Measurements from ENCODE around the gene TRIM75. TPM values are rescaled to one million over a fixed set of nuclear protein-coding genes. Genes with fewer than 3 reads are reported as not detected.

Gene TRIM75
- total and polyA plus RNA-seq, 2 donors (not counting 3 experiments of a cell fraction or from before 2014, with no cell fraction given) = not detected

GRCh38 chr4:165077034-165077578, 23.4 kb downstream of the TRIM75 start:
- intact Hi-C loops (cut with micrococcal nuclease) = no loop called here
- POLR2A ChIA-PET = interaction anchor here (0.7 kb wide), 1 partner anchor 230 kb away, joined by 3 read pairs; no protein-coding TSS in a partner anchor
- BruUV-seq (replicated peaks) = no TSS peak
- no peak overlapping the region for H3K4me3 ChIP-seq (replicated peaks in 1 of 3; ENCODE audit: insufficient read depth in 1 of 3, low read depth in 1 of 3, low read length in 3 of 3)
- H3K4me2 ChIP-seq (ENCODE audit: insufficient read depth, low read length) = no peak overlapping the region
- dilution Hi-C loops (cut with MboI; ENCODE audit: extremely low pct_ligation_motif_present, low sequenced_read_pairs) = no loop called here
- FAIRE-seq (no peak), DNase-seq (ENCODE audit: low read depth, low spot score) (no peak)
- H3K9ac ChIP-seq (replicated peaks; ENCODE audit: extremely low read depth, insufficient read depth, low read length) = no peak overlapping the region
- no peaks in the 10 kb centered on the region for H3K4me1 ChIP-seq (ENCODE audit: control insufficient read depth, extremely low read depth, insufficient read depth, low read length)
- no peaks in the 10 kb centered on the region for H3K9me3 ChIP-seq (replicated peaks; ENCODE audit: control insufficient read depth, insufficient read depth, low read length)
- TF ChIP-seq, protein P1, sequence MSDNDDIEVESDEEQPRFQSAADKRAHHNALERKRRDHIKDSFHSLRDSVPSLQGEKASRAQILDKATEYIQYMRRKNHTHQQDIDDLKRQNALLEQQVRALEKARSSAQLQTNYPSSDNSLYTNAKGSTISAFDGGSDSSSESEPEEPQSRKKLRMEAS (IDR thresholded peaks at IDR 0.05; ENCODE audit: insufficient read depth, insufficient read length) = no peak
- TF ChIP-seq, protein P2, sequence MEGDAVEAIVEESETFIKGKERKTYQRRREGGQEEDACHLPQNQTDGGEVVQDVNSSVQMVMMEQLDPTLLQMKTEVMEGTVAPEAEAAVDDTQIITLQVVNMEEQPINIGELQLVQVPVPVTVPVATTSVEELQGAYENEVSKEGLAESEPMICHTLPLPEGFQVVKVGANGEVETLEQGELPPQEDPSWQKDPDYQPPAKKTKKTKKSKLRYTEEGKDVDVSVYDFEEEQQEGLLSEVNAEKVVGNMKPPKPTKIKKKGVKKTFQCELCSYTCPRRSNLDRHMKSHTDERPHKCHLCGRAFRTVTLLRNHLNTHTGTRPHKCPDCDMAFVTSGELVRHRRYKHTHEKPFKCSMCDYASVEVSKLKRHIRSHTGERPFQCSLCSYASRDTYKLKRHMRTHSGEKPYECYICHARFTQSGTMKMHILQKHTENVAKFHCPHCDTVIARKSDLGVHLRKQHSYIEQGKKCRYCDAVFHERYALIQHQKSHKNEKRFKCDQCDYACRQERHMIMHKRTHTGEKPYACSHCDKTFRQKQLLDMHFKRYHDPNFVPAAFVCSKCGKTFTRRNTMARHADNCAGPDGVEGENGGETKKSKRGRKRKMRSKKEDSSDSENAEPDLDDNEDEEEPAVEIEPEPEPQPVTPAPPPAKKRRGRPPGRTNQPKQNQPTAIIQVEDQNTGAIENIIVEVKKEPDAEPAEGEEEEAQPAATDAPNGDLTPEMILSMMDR (IDR thresholded peaks at IDR 0.05; ENCODE audit: extremely low read depth in 1 of 2, insufficient read depth in 1 of 2, low read depth in 1 of 2, low read length in 2 of 2) = no peak
- TF ChIP-seq EZH2 (IDR thresholded peaks at IDR 0.05; ENCODE audit: borderline replicate concordance, low read depth, low read length, severe bottlenecking) (no peak), JUN (IDR thresholded peaks at IDR 0.05; ENCODE audit: borderline replicate concordance, insufficient read depth, insufficient read length, low read depth) (no peak), POLR2A (IDR thresholded peaks at IDR 0.05; ENCODE audit: low read depth, low read length) (no peak), POLR2AphosphoS5 (IDR thresholded peaks at IDR 0.05; ENCODE audit: insufficient read depth, low read depth, low read length) (no peak), GATA2 (IDR thresholded peaks at IDR 0.05; ENCODE audit: insufficient read depth, insufficient read length, low read depth, low read length) (no peak), MYC (IDR thresholded peaks at IDR 0.05; ENCODE audit: low read depth, low read length) (no peak), FOS (IDR thresholded peaks at IDR 0.05; ENCODE audit: borderline replicate concordance, insufficient read depth, low read length) (no peak)
- no peaks in the 10 kb centered on the region for H3K27me3 ChIP-seq (ENCODE audit: control insufficient read depth in 2 of 2, insufficient read depth in 2 of 2, low read length in 2 of 2)
- H2AFZ ChIP-seq (ENCODE audit: low read depth, low read length) = no peak overlapping the region
- CTCF ChIA-PET = interaction anchor here (1.3 kb wide), 1 partner anchor 20 kb away, joined by 3 read pairs; no protein-coding TSS in a partner anchor
- no peaks in the 10 kb centered on the region for H4K20me1 ChIP-seq (replicated peaks; ENCODE audit: control insufficient read depth, extremely low read depth, insufficient read depth, low read length)
- peaks cover 3 to 4% of the 10 kb centered on the region in 2 experiments for H3K36me3 ChIP-seq (ENCODE audit: control insufficient read depth in 2 of 2, extremely low read depth in 1 of 2, insufficient read depth in 2 of 2, low read length in 2 of 2)
- no peaks in the 10 kb centered on the region for H3K79me2 ChIP-seq (ENCODE audit: control insufficient read depth, insufficient read depth, low read length)
- no peak overlapping the region for H3K27ac ChIP-seq (ENCODE audit: insufficient read depth, low read depth, low read length)
- no peaks in the 10 kb centered on the region for H3K9me1 ChIP-seq (replicated peaks; ENCODE audit: control insufficient read depth, extremely low read depth, insufficient read depth, low read length)
